ENCODE data around the gene HS6ST3. TPM values are rescaled to one million over a fixed set of nuclear protein-coding genes. Genes with fewer than 3 reads are reported as not detected.

Gene HS6ST3
- total and polyA plus RNA-seq, 9 of the 15 experiments (the other 6 are each of a cell fraction or from before 2014, with no cell fraction given) = not detected

DNA sequence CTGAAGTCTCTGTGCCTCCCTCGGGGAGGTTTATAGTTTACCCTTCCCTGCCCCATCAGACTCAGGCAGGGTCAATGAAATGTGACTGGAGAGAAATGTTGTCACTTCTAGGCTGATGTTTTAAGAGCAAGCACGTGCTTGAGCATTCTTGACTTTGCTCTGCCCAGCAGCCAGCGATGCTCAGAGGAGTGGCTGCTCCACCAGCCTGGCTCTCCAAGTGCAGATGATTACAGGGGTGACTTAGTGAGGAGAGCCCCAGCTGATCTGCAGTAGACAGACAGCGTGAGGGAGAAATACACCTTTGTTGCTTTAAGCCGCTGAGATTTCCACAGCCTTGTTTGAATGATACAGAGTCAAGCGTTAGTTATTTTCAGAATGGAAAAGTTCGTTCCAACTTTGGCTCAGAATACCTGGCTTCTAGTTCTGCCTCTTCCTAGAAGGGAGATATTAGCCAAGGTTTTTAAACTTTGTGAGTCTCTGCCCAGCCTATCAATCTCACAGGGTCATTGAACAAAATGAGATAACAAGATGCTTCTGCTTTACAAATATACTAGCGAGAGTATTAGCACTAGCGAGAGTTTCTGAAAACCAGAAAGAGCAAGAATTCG, 760.7 kb downstream of the HS6ST3 start (continued):
- TF ChIP-seq, protein P1, sequence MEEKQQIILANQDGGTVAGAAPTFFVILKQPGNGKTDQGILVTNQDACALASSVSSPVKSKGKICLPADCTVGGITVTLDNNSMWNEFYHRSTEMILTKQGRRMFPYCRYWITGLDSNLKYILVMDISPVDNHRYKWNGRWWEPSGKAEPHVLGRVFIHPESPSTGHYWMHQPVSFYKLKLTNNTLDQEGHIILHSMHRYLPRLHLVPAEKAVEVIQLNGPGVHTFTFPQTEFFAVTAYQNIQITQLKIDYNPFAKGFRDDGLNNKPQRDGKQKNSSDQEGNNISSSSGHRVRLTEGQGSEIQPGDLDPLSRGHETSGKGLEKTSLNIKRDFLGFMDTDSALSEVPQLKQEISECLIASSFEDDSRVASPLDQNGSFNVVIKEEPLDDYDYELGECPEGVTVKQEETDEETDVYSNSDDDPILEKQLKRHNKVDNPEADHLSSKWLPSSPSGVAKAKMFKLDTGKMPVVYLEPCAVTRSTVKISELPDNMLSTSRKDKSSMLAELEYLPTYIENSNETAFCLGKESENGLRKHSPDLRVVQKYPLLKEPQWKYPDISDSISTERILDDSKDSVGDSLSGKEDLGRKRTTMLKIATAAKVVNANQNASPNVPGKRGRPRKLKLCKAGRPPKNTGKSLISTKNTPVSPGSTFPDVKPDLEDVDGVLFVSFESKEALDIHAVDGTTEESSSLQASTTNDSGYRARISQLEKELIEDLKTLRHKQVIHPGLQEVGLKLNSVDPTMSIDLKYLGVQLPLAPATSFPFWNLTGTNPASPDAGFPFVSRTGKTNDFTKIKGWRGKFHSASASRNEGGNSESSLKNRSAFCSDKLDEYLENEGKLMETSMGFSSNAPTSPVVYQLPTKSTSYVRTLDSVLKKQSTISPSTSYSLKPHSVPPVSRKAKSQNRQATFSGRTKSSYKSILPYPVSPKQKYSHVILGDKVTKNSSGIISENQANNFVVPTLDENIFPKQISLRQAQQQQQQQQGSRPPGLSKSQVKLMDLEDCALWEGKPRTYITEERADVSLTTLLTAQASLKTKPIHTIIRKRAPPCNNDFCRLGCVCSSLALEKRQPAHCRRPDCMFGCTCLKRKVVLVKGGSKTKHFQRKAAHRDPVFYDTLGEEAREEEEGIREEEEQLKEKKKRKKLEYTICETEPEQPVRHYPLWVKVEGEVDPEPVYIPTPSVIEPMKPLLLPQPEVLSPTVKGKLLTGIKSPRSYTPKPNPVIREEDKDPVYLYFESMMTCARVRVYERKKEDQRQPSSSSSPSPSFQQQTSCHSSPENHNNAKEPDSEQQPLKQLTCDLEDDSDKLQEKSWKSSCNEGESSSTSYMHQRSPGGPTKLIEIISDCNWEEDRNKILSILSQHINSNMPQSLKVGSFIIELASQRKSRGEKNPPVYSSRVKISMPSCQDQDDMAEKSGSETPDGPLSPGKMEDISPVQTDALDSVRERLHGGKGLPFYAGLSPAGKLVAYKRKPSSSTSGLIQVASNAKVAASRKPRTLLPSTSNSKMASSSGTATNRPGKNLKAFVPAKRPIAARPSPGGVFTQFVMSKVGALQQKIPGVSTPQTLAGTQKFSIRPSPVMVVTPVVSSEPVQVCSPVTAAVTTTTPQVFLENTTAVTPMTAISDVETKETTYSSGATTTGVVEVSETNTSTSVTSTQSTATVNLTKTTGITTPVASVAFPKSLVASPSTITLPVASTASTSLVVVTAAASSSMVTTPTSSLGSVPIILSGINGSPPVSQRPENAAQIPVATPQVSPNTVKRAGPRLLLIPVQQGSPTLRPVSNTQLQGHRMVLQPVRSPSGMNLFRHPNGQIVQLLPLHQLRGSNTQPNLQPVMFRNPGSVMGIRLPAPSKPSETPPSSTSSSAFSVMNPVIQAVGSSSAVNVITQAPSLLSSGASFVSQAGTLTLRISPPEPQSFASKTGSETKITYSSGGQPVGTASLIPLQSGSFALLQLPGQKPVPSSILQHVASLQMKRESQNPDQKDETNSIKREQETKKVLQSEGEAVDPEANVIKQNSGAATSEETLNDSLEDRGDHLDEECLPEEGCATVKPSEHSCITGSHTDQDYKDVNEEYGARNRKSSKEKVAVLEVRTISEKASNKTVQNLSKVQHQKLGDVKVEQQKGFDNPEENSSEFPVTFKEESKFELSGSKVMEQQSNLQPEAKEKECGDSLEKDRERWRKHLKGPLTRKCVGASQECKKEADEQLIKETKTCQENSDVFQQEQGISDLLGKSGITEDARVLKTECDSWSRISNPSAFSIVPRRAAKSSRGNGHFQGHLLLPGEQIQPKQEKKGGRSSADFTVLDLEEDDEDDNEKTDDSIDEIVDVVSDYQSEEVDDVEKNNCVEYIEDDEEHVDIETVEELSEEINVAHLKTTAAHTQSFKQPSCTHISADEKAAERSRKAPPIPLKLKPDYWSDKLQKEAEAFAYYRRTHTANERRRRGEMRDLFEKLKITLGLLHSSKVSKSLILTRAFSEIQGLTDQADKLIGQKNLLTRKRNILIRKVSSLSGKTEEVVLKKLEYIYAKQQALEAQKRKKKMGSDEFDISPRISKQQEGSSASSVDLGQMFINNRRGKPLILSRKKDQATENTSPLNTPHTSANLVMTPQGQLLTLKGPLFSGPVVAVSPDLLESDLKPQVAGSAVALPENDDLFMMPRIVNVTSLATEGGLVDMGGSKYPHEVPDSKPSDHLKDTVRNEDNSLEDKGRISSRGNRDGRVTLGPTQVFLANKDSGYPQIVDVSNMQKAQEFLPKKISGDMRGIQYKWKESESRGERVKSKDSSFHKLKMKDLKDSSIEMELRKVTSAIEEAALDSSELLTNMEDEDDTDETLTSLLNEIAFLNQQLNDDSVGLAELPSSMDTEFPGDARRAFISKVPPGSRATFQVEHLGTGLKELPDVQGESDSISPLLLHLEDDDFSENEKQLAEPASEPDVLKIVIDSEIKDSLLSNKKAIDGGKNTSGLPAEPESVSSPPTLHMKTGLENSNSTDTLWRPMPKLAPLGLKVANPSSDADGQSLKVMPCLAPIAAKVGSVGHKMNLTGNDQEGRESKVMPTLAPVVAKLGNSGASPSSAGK (IDR thresholded peaks at IDR 0.05) = no peak
- no peak for TF ChIP-seq SNRNP70 (optimal IDR thresholded peaks at IDR 0.05; ENCODE audit: low read depth, low read length)
- TF ChIP-seq, protein P2, sequence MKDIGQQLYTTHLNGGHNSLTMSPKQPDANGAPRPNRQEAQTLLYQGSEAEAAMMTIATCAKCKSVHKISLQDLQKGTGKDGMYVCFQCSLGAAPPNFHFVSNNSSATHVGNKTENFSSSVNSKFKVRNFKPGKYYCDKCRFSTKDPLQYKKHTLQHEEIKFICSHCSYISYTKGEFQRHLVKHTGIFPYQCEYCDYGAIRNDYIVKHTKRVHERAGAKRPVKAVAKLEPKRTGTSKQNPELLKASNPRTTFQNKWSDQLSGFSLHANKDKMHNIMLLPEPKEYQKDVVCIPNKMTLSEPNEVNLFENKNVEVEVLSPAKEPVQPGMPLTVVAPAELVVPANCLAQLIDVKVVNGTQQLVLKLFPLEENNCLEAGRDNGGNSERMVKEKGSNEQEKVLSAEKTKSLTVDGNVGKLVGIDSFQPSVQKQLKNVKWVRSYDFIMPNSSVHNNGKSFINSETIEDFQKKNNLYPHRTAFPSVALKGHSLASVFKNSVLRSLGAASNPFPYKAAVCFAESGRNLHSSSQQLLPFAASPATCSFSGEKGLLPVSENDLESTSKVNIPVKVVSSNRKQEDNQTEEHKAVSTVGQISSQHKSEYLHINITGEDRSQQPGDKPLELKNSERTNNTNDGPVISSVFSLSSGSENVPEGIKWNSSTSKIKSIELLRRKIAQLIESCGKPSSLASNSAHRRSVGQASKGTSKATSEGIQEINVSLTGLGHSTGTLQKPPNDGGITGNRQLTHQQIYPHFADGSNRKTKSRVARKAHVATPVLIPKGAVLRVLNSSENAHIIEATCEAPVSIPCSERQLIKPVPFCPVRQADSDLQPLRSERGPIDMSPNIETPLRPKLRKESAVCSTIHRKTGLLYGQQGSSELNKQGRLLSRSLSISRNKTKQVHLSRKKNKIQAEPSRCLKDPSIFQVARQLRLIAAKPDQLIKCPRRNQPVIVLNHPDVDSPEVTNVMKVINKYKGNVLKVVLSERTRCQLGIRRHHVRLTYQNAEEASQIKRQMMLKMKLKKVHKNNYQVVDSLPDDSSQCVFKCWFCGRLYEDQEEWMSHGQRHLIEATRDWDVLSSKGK (CRISPR knock-in tag; IDR thresholded peaks at IDR 0.05) = no peak
- TF ChIP-seq RBM15 (IDR thresholded peaks at IDR 0.05; ENCODE audit: insufficient read depth, low read length) = no peak
- no peak for TF ChIP-seq TCF7L2 (IDR thresholded peaks at IDR 0.05; ENCODE audit: low read depth, low read length)
- TF ChIP-seq POLR2AphosphoS2 (IDR thresholded peaks at IDR 0.05; ENCODE audit: low read length) = no peak
